GM23248 (cell line): ENCODE measurements around the gene CTAGE6. TPM values are rescaled to one million over a fixed set of nuclear protein-coding genes. Genes with fewer than 3 reads are reported as not detected.
"Not testable (repeated sequence)": the region's sequence is repeated elsewhere in the genome, so short reads cannot be mapped to it uniquely, and the experiment has no call there.

Experiments
- DNase-seq: peaks from one replicate; pipeline ENCODE4 v3.0.0-alpha.2; 2015
- H2AFZ ChIP-seq: fragments of 200-600 bp; sonication (generic); 2 replicates; pipeline ENCODE4 v1.6.1; 2016; ENCODE audit warnings: antibody characterized with exemption
- H3F3A ChIP-seq: fragments of 200-600 bp; sonication (generic); 2 replicates; pipeline ENCODE4 v1.6.1; 2016; ENCODE audit warnings: mild to moderate bottlenecking, antibody characterized with exemption, mixed run types; ENCODE audit not compliant: insufficient read depth
- H3K27ac ChIP-seq: fragments of 200-600 bp; sonication (generic); 2 replicates; pipeline ENCODE4 v1.5.1; 2016; ENCODE audit warnings: mild to moderate bottlenecking
- H3K27me3 ChIP-seq: fragments of 200-600 bp; sonication (generic); replicated peaks from 2 replicates; pipeline ENCODE4 v1.6.1; 2016; ENCODE audit warnings: mild to moderate bottlenecking; ENCODE audit not compliant: insufficient read depth
- H3K36me3 ChIP-seq: fragments of 200-600 bp; sonication (generic); 2 replicates; pipeline ENCODE4 v1.6.1; 2016; ENCODE audit warnings: low read depth, mild to moderate bottlenecking
- H3K4me1 ChIP-seq: fragments of 200-600 bp; sonication (generic); 2 replicates; pipeline ENCODE4 v1.6.1; 2016; ENCODE audit warnings: mild to moderate bottlenecking; ENCODE audit not compliant: insufficient read depth
- H3K4me2 ChIP-seq: fragments of 200-600 bp; sonication (generic); one replicate; pipeline ENCODE4 v1.6.1; 2016; ENCODE audit warnings: mild to moderate bottlenecking; ENCODE audit not compliant: unreplicated experiment
- H3K4me3 ChIP-seq: fragments of 200-600 bp; sonication (generic); 2 replicates; pipeline ENCODE4 v1.5.1; 2016; ENCODE audit warnings: mild to moderate bottlenecking
- H3K79me2 ChIP-seq: fragments of 200-600 bp; sonication (generic); 2 replicates; pipeline ENCODE4 v1.6.1; 2016; ENCODE audit warnings: mild to moderate bottlenecking; ENCODE audit not compliant: insufficient read depth
- H3K9ac ChIP-seq: fragments of 200-600 bp; sonication (generic); 2 replicates; pipeline ENCODE4 v1.6.1; 2016; ENCODE audit warnings: mild to moderate bottlenecking
- H3K9me2 ChIP-seq: fragments of 200-600 bp; sonication (generic); 2 replicates; pipeline ENCODE4 v1.6.1; 2016; ENCODE audit warnings: mixed run types, mild to moderate bottlenecking, moderate library complexity; ENCODE audit not compliant: insufficient read depth
- H3K9me3 ChIP-seq: fragments of 200-600 bp; sonication (generic); one replicate; pipeline ENCODE4 v1.6.1; 2017; ENCODE audit warnings: low read depth
- H4K20me1 ChIP-seq: fragments of 200-600 bp; sonication (generic); 2 replicates; pipeline ENCODE4 v1.6.0; 2016; ENCODE audit not compliant: insufficient read depth
- WGBS, 2 experiments: methylation state at CpG; one replicate each; pipeline ENCODE4 v1.1.6; 2015 to 2017; ENCODE audit warnings: low lambda C conversion rate in 2 of 2, low coverage in 1 of 2; ENCODE audit errors: missing lambda C conversion rate in 2 of 2; 5-methylcytosine and 5-hydroxymethylcytosine counted together
- in situ Hi-C: fragments of 300-500 bp; cut with MboI; formaldehyde crosslinking; loops from 2 replicates; pipeline ENCODE4 v1.15.0; 2020
- polyA plus RNA-seq: library from polyadenylated mRNA; unstranded; fragments of >200 nt; fragmentation: Nextera tagmentation; extraction: Ambion mirVana; gene quantifications from 2 replicates; pipeline ENCODE4 v1.2.1, GENCODE V29; 2016
- small RNA-seq: library from RNA; depleted of rRNA; stranded (forward); fragments of <200 nt; gene quantifications from one replicate; pipeline ENCODE3, GENCODE V24; 2014; ENCODE audit warnings: low read depth, low replicate concordance
- total RNA-seq: library from RNA; depleted of rRNA; stranded (reverse); fragments of >200 nt; shearing (Covaris generic); gene quantifications from 2 replicates; pipeline ENCODE4 v1.2.3, GENCODE V29; 2014; rRNA removed

CTAGE6 gene
- total and polyA plus RNA-seq, 2 experiments from 2014 or later: 0.22 TPM; not detected in 1

DNA sequence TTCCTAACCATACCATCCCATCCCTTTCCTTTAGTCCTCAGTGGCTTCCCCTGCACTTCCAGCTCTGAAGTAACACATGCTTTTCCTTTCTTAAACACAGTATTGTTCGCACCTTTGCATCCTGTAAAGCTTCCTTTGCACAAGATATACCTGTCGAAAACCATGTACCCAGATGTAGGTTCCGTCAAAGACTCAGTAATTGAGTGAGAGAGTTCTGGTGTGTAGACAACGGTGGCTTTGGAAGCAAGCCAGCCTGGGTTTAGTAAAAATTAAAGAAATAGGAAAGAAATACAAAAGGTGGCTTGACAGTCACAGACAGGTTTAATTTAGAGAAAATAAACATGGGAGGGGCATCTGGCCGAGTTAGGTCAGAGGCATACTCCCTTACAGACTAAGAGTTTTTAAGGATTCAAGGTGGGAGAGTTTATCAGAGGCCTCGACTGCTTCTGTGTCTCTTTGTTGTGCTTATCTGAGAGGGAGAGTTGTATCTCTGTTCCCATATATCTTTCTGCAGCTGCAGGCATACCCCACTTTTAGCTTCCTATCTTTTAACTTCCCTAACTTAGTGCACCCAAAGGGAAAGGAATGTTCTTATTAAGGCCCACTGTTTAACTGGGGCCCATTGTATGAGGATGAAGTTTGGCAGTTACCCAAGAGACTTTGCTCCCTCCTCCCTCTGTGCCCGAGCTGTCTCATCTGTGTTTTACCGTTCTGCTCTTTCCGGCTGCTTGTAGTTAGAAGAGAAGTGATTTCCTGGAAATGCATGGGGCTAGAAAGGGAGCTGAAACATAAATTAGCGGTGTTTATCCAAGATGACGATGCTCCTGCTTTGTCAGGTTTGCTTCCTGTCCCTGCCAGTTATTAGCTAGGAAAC lies 42.7 kb downstream of the CTAGE6 start:
- DNase-seq, H3K4me1 ChIP-seq, H3K4me2 ChIP-seq, H3K27ac ChIP-seq, H3K79me2 ChIP-seq, H3K36me3 ChIP-seq, H3K4me3 ChIP-seq, H3K9me2 ChIP-seq, H3K9me3 ChIP-seq, H3F3A ChIP-seq, H4K20me1 ChIP-seq, H2AFZ ChIP-seq, H3K9ac ChIP-seq, in situ Hi-C loops, H3K27me3 ChIP-seq: not testable (repeated sequence)
- no CpG with 5 or more reads among the region's 11 CpGs for WGBS, 2 experiments

DNA sequence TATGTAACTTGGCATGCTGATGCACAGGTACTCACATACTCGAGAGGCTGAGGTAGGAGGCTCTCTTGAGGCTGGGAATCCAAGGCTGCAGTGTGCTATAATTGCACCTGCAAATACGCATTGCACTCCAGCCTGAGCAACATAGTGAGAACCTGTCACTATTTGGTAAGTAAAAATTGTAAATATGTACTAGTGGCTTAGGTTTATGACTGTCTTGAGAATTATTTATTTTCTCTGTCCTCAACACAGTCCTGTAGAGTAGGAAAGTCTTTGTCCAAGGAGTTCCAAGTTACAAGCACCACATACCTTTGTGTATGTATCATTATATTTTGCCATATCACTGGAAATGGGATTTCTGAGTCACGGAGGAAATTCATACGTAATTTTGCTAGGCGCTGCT lies 45.1 kb downstream of the CTAGE6 start:
- whole genome bisulfite sequencing, 2 experiments: 80 to 100% methylated on average over 2 of the region's 5 CpGs

DNA sequence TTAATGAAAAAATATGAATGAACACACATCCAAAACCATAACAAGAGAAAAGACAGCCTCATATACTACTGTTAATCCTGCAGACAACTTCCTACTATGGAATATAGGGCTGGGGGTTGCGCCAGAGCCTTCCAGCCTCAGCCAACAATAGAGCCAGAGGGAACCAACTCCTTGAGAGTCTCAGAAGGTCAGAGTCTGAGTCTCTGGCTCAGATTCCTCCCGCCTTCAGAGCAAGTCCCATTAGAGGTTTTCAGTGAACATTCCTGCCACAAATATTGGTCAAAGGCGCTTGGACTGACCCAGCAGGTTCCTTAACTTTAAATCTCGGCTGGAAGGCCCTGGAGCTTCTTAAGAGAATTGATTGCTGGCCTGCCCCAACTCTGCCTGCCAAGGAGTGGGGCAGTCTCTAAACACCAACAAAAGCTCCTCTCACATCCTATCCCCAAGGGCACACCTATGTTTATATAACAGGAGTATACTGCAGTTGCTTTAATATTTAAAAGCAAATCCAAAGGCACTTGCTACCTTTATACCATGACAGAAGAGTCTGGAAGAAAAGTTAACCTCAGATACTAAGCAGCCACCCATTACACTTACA lies 45.7 kb downstream of the CTAGE6 start:
- H3K9ac ChIP-seq, in situ Hi-C loops, H3K4me1 ChIP-seq, H2AFZ ChIP-seq, H3K4me3 ChIP-seq, H3K9me2 ChIP-seq, H3K4me2 ChIP-seq, DNase-seq, H3K79me2 ChIP-seq, H3F3A ChIP-seq, H3K9me3 ChIP-seq, H3K27me3 ChIP-seq, H4K20me1 ChIP-seq, H3K36me3 ChIP-seq: not testable (repeated sequence)
- H3K27ac ChIP-seq: peak overlapping the region; percentile 39; the same call in 1 of the 2 replicates
- WGBS, 2 experiments: no CpG with 5 or more reads among the region's 4 CpGs

More for the DNA sequence above, 45.1 kb downstream of the CTAGE6 start:
- H3K4me3 ChIP-seq, H3K9me3 ChIP-seq, H3K79me2 ChIP-seq, H3K4me2 ChIP-seq, DNase-seq, H3K9me2 ChIP-seq, H3K27me3 ChIP-seq, H3K9ac ChIP-seq, H4K20me1 ChIP-seq, in situ Hi-C loops, H3K4me1 ChIP-seq, H3F3A ChIP-seq, H2AFZ ChIP-seq, H3K36me3 ChIP-seq: not testable (repeated sequence)
- peak overlapping the region; percentile 39; the same call in 1 of the 2 replicates for H3K27ac ChIP-seq

DNA sequence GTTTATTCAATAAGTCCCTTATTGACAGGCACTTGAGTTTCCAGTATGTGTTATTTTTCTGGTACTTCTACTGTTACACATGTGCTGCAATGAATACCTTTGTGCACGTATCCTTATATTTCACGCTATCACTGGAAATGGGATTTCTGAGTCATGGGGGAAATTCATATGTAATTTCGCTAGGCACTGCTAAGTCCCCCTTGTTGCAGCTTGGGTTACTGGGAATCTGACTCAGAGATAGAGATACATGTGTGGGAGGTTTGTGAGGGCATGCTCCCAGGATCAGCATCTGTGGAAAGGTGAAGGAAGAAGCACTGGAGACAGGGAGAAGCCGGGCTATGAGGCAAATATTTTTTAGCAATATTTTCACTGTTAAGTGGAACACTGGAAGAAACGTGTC lies 47.6 kb downstream of the CTAGE6 start:
- H3K27me3 ChIP-seq, H3K4me3 ChIP-seq, H3K79me2 ChIP-seq, H3K9me3 ChIP-seq, H3K4me2 ChIP-seq, H3K9ac ChIP-seq, H3K9me2 ChIP-seq, H3K4me1 ChIP-seq, H3K27ac ChIP-seq, H3K36me3 ChIP-seq, DNase-seq, H4K20me1 ChIP-seq, H3F3A ChIP-seq, in situ Hi-C loops, H2AFZ ChIP-seq: not testable (repeated sequence)
- WGBS, 2 experiments: 81% methylated on average over 3 of the region's 5 CpGs; no CpG with 5 or more reads in 1 of the 2 experiments

Small RNA genes within 50 kb of the gene (small RNA-seq; reads per million reads assigned to genes)
- not detected for gene RNU6-267P

Other genes with a start within 250 kb of the CTAGE6 start
- not detected in 2 replicates for gene CTAGE15, start 185.9 kb downstream of the CTAGE6 start, total RNA-seq
- not detected in 2 replicates for gene CTAGE15, start 185.9 kb downstream of the CTAGE6 start, polyA plus RNA-seq
- 3.4 and 5.9 TPM in 2 replicates for gene TCAF2, start 136.7 kb downstream of the CTAGE6 start, total RNA-seq
- gene TCAF2, start 136.7 kb downstream of the CTAGE6 start, polyA plus RNA-seq: 1.9 and 2.7 TPM in 2 replicates
- gene TCAF1, start 144.5 kb upstream of the CTAGE6 start, total RNA-seq: 82.9 and 97.0 TPM in 2 replicates
- gene TCAF1, start 144.5 kb upstream of the CTAGE6 start, polyA plus RNA-seq: 46.5 and 47.0 TPM in 2 replicates
- not detected in 2 replicates for gene OR2F2, start 177.5 kb upstream of the CTAGE6 start, total RNA-seq
- gene OR2F2, start 177.5 kb upstream of the CTAGE6 start, polyA plus RNA-seq: not detected in 2 replicates
- gene OR2F1, start 197.1 kb upstream of the CTAGE6 start, total RNA-seq: not detected in 2 replicates
- gene OR2F1, start 197.1 kb upstream of the CTAGE6 start, polyA plus RNA-seq: not detected in 2 replicates
- gene OR6B1, start 242.6 kb upstream of the CTAGE6 start, total RNA-seq: not detected in 2 replicates
- gene OR6B1, start 242.6 kb upstream of the CTAGE6 start, polyA plus RNA-seq: not detected in 2 replicates